ENCODE measurements around the gene APOM.

DNA sequence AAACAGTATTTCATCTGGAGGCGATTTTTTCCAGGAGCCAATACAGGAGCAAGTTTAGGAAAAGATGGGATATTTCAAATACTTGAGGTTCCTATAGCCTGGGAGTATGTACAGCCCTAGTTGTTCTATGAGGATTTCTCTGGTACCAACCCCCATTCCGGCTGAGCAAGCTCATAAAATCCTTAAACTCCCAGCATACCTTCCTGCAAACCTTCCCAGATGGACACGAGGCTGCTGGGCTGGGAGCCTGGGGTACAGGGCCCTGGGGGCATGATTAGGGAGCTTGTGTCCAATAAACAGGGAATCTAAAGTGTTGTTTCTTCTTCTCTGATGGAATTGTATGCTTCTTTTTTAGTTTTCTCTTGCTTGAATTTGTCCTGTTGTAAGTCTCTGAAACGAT lies 33.7 kb upstream of the APOM start:
- TF ChIP-seq, protein P1, sequence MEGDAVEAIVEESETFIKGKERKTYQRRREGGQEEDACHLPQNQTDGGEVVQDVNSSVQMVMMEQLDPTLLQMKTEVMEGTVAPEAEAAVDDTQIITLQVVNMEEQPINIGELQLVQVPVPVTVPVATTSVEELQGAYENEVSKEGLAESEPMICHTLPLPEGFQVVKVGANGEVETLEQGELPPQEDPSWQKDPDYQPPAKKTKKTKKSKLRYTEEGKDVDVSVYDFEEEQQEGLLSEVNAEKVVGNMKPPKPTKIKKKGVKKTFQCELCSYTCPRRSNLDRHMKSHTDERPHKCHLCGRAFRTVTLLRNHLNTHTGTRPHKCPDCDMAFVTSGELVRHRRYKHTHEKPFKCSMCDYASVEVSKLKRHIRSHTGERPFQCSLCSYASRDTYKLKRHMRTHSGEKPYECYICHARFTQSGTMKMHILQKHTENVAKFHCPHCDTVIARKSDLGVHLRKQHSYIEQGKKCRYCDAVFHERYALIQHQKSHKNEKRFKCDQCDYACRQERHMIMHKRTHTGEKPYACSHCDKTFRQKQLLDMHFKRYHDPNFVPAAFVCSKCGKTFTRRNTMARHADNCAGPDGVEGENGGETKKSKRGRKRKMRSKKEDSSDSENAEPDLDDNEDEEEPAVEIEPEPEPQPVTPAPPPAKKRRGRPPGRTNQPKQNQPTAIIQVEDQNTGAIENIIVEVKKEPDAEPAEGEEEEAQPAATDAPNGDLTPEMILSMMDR (conservative IDR thresholded peaks at IDR 0.05; ENCODE audit: low read depth, low read length), result no peak
- no peak for TF ChIP-seq EZH2 (IDR thresholded peaks at IDR 0.05; ENCODE audit: borderline replicate concordance, low read depth, low read length, poor library complexity, severe bottlenecking)

Measured in A673 (cell line).